Panc1 (cell line): ENCODE results near the gene TANC1. TPM values are rescaled to one million over a fixed set of nuclear protein-coding genes. Genes with fewer than 3 reads are reported as not detected.

ENCODE experiments used
- ATAC-seq: fragments of 200-7000 bp; cut with Tn5 transposase; 2 replicates; pipeline ENCODE4 v1.9.1; 2020; ENCODE audit warnings: mild to moderate bottlenecking, moderate library complexity
- BruUV-seq: library from RNA; stranded (reverse); fragments of 400-500 nt; replicated peaks from 2 replicates; lab custom pipeline; 2021; lab: Mats Ljungman, UMichigan
- CTCF ChIA-PET: fragments of 300-600 bp; sonication (Branson Sonifier 250); formaldehyde crosslinking; loops from one replicate; lab custom pipeline; 2022; ENCODE audit warnings: antibody characterized with exemption; lab: Charles Lee
- POLR2A ChIA-PET: fragments of 300-600 bp; sonication (Branson Sonifier 250); formaldehyde crosslinking; loops from one replicate; lab custom pipeline; 2022; ENCODE audit warnings: antibody characterized with exemption; lab: Charles Lee
- DNase-seq: peaks from one replicate; pipeline ENCODE4 v3.0.0-alpha.2; 2010; ENCODE audit warnings: low read depth, low spot score
- H3K27ac ChIP-seq: 2 replicates; pipeline ENCODE4 v1.5.1; 2011; ENCODE audit warnings: mild to moderate bottlenecking, low read length, inconsistent platforms
- H3K27me3 ChIP-seq: fragments of 200-500 bp; sonication (Bioruptor generic); 2 replicates; pipeline ENCODE4 v1.6.0; 2014; ENCODE audit warnings: low read length, inconsistent platforms; ENCODE audit not compliant: control insufficient read depth, insufficient read depth
- H3K36me3 ChIP-seq: fragments of 200-500 bp; sonication (Bioruptor generic); 2 replicates; pipeline ENCODE4 v1.5.1; 2014; ENCODE audit warnings: inconsistent platforms, mild to moderate bottlenecking, low read length, moderate library complexity; ENCODE audit not compliant: control insufficient read depth, insufficient read depth
- H3K4me1 ChIP-seq: 2 replicates; pipeline ENCODE4 v1.5.1; 2011; ENCODE audit warnings: inconsistent platforms, mild to moderate bottlenecking, low read length, moderate library complexity; ENCODE audit not compliant: control insufficient read depth, insufficient read depth
- H3K4me3 ChIP-seq, 2 experiments: 2 replicates each; pipeline ENCODE4 v1.5.1; 2011 to 2012; ENCODE audit warnings: low read depth in 2 of 2, low read length in 2 of 2, mild to moderate bottlenecking in 2 of 2, inconsistent platforms in 1 of 2, moderate library complexity in 1 of 2
- H3K9me3 ChIP-seq: fragments of 200-500 bp; sonication (Bioruptor generic); 2 replicates; pipeline ENCODE4 v1.5.1; 2014; ENCODE audit warnings: low read depth, mild to moderate bottlenecking, inconsistent platforms, low read length, moderate library complexity; ENCODE audit not compliant: control insufficient read depth, insufficient read depth
- CTCF ChIP-seq: fragments of 450-650 bp; IDR thresholded peaks from 2 replicates; pipeline ENCODE4 v1.5.1; 2017; ENCODE audit warnings: mild to moderate bottlenecking
- POLR2AphosphoS5 ChIP-seq: IDR thresholded peaks from 2 replicates; pipeline ENCODE4 v1.6.1; 2012; ENCODE audit warnings: mild to moderate bottlenecking, low read depth, low read length, moderate library complexity
- REST ChIP-seq, 2 experiments: IDR thresholded peaks; 2 replicates each; pipeline ENCODE4 v1.6.1; 2011 to 2012; ENCODE audit warnings: low read depth in 2 of 2, control low read depth in 1 of 2, low read length in 1 of 2, mild to moderate bottlenecking in 1 of 2, moderate library complexity in 1 of 2; ENCODE audit not compliant: insufficient read depth in 1 of 2
- SIN3A ChIP-seq: IDR thresholded peaks from 2 replicates; pipeline ENCODE4 v1.6.1; 2012; ENCODE audit warnings: low read depth, mild to moderate bottlenecking, low read length, moderate library complexity, borderline replicate concordance; ENCODE audit not compliant: insufficient read depth
- TCF7L2 ChIP-seq: IDR thresholded peaks from 2 replicates; pipeline ENCODE4 v1.6.1; 2011; ENCODE audit warnings: mild to moderate bottlenecking, low read depth, low read length, inconsistent platforms
- in situ Hi-C: cut with HindIII; loops from 2 replicates; pipeline ENCODE4 v1.10.0; 2016; ENCODE audit warnings: low sequenced_read_pairs, low pct_unique_long_range_greater_than_20kb
- intact Hi-C: fragments of 100-400 bp; cut with micrococcal nuclease; formaldehyde crosslinking; loops from one replicate; pipeline ENCODE4 v1.10.0; 2022; ENCODE audit not compliant: unreplicated experiment
- total RNA-seq: library from RNA; stranded (reverse); gene quantifications from one replicate; pipeline ENCODE4 v1.2.1, GENCODE V29; 2021; ENCODE audit not compliant: unreplicated experiment

TANC1 gene
- total RNA-seq, 1 experiment from 2014 or later = 44.3 TPM

- intact Hi-C loops = no loop called here
- ChIA-PET CTCF (no interaction called here), POLR2A (interaction anchor here (0.5 kb wide), 1 partner anchor 273 kb away, joined by 5 read pairs; no protein-coding TSS in a partner anchor)
- Histone ChIP-seq H3K4me3 (no peak overlapping the region), H3K27me3 (no peaks in the 10 kb centered on the region), H3K27ac (no peak overlapping the region), H3K36me3 (no peaks in the 10 kb centered on the region; the same call in none of the 2 replicates), H3K9me3 (no peaks in the 10 kb centered on the region), H3K4me1 (no peaks in the 10 kb centered on the region)
- in situ Hi-C loops = no loop called here
- TF ChIP-seq SIN3A (no peak), POLR2AphosphoS5 (no peak), TCF7L2 (no peak), CTCF (no peak), REST (IDR thresholded peaks at IDR 0.05; ENCODE audit: insufficient read depth in 1 of 2, low read depth in 2 of 2, low read length in 1 of 2) (no peak)
- DNase-seq (no peak), ATAC-seq (no peak)
- no TSS peak for BruUV-seq
Measured at GRCh38 chr2:159174759-159175158, 206.3 kb downstream of the TANC1 start.

- ChIA-PET POLR2A (no interaction called here), CTCF (no interaction called here)
- intact Hi-C loops = no loop called here
- Histone ChIP-seq H3K27me3 (no peaks in the 10 kb centered on the region), H3K4me1 (no peaks in the 10 kb centered on the region), H3K27ac (no peak overlapping the region), H3K9me3 (no peaks in the 10 kb centered on the region), H3K36me3 (no peaks in the 10 kb centered on the region; the same call in none of the 2 replicates), H3K4me3 (no peak overlapping the region)
- TF ChIP-seq REST (IDR thresholded peaks at IDR 0.05; ENCODE audit: insufficient read depth in 1 of 2, low read depth in 2 of 2, low read length in 1 of 2) = no peak
- TF ChIP-seq CTCF = no peak
- no peak for TF ChIP-seq TCF7L2
- no peak for TF ChIP-seq POLR2AphosphoS5
- no peak for TF ChIP-seq SIN3A
- no TSS peak for BruUV-seq
- in situ Hi-C loops = no loop called here
- ATAC-seq (no peak), DNase-seq (no peak)
Measured at GRCh38 chr2:159175182-159175581, 206.7 kb downstream of the TANC1 start.
